Skeletal muscle cell (primary cell): ENCODE results near the gene MRPL40.

ENCODE experiments used
- DNase-seq: peaks from one replicate; pipeline ENCODE4 v3.0.0-alpha.2; 2010; ENCODE audit warnings: low read depth
- H3K4me3 ChIP-seq: 2 replicates; pipeline ENCODE4 v1.5.1; 2011; ENCODE audit warnings: low read depth, mild to moderate bottlenecking, control low read depth, low read length, moderate library complexity

The MRPL40 gene

DNA sequence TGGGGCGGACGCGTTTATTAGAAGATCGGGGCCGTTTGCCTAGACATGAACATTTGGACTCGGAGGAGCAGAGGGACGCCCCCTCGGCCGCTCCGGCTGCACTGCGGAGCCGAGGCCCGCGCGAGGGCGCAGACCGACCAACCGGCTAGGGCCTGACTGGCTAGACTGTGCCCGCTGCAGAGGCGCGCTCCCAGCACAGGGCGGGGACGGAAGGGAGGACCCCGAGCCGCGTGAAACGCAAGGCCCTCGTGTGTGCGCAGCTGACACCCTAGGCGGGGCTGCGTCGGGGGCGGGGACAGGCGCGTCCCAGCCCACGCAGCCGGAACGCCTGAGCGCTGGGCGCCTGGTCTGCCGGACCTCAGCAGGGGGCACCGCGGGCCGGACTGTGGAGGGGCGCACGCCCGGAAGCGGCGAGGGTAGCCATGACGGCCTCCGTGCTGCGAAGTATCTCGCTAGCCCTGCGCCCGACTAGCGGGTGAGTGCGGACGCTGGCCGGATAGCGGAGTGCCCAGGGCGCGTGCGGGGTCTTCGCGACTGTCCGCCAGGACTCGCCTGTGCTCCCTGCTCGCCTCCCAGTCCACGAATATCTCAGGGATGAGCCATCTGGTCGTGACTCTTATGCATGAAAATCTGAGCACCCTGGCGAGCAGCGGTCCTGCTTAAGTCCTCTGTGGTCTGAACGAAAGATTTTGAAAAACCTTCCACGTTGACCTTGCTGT lies at the start of gene MRPL40:
MRPL40 (plus strand) TSS at position 413 of the 719 bp plus-strand sequence; CDS start at position 423, 10 bp downstream.
- peak within 1 kb of the TSS; percentile 89 for H3K4me3 ChIP-seq
- DNase-seq: peak; percentile 88

DNA sequence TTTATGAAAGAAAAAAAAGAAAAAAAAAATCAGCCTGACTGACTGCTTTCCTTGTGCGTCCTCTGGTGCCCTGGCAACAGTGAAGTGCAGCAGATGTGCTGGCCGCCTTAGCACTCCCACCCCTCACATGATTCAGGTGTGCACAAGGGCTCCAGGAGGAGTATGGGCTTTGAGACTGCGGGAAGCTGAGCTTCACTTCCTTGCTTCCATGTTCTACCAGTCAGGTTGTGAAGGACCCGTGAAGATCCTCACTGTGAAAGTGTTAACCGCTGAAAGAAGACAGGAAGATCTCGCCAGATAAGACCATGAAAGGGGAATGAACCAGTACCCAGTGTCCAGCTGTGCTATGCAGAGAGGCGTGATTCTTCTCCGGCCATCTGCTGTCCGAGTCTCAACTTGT lies 49.1 kb upstream of the MRPL40 start:
- no peak overlapping the region for H3K4me3 ChIP-seq
- DNase-seq: no peak

DNA sequence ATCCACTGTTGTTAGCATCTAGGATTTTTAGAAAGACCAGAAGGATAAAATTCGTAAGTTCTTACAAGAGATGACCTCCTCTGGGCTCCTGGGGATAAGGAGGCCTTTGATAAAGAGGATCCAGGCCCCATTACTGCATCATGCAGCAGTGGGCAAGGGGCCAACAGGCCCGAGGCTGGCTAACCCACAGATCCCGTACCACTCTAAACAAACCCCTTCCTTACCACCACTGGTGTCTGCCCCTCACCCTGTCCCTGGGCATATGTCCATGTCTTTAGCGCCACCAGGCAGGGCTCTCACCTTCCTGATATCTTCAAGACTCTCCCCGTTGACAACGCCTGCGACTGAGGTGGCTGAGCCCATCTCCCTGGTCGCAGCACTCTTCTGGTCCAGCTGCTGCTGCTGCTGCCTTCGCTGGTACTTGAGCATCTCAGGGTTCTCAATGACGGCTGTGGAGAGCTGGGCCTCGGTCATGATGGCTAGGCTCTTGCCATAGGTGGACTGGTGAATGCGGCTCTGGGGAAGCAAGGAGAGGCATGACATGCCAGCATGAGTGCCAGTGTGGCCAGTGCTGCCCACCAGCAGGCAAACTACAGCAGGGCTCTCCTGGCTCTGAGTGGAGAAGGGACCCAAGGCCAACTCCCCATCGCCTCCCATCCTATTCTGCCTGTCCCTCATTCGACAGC lies 47.0 kb upstream of the MRPL40 start:
- DNase-seq: no peak
- no peak overlapping the region for H3K4me3 ChIP-seq

DNA sequence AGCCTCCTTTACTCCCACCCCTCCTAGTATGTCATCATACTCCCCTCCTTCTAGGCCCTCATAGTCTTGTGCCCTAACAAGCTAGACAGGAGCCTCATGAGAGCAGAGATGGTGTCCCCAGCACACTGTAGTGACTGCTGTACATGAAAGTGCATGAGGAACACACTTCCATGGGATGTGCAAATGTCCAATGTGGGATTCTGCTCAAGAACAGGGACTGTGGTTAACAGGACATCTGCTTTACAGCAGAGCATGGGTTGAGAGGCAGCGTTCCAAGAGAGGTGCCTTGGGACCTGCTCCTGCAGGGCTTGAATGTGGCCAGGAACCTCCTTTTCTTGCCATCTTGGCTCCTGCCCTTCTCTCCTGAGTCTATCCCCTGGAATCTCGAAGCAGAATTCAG lies 46.1 kb upstream of the MRPL40 start:
- no peak overlapping the region for H3K4me3 ChIP-seq
- DNase-seq: no peak

DNA sequence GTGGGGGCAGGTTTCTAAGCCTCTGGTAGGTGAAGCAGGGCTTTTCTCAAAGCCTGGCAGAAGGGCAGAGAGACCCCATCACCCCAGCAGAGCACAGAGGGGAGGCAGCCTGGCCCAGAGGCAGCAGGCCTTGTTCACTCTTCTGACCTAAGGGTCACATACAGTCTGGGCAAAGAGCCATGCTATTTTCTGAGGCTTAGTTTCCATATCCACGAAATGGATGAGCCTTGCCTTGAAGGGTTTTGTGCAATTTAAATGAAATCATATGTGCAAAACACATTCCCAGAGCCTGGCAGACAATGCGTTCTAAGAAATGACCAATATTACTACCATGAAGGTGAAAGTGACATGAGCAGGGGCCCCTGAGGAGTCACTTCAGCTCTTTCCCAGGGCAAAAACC lies 45.3 kb upstream of the MRPL40 start:
- H3K4me3 ChIP-seq: no peak overlapping the region
- no peak for DNase-seq

DNA sequence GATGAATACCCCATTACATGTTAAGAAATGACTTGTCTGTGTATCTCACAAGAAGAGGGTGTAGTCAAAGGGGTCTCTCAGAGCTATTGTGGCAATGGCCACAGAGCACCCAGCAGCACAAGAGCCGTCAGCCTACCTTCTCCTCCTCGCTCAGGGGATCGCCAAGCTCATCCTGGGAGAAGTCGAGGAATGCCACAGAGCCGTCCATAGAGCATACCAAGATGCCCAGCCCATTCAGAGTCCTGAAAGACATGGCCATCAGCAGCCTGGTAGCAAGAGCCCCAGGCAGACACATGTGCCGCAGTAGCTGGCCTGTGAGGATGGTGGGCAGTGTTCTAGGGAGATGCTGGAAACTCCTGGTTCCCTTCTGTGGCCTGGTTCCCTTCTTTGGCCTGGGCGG lies 44.8 kb upstream of the MRPL40 start:
- no peak for DNase-seq
- no peak overlapping the region for H3K4me3 ChIP-seq

DNA sequence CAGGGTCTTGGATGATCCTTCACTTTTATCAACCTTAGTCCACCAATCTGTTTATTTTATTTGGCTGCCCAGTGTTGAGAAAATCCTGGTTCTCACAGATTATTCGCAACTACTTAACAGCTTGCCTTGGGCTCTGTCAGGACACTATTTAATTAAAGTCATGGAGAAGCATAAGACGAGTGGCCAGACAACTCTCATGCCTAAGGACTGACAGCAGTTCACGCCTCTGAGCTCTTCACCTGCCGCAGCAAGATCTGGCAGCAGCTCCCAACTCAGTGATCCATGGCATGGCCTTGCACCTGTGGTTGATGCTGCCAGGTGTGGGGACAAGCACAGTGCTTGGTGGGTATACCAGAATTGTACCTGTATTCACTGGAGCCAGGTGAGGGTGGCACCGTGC lies 38.6 kb upstream of the MRPL40 start:
- DNase-seq: no peak
- H3K4me3 ChIP-seq: no peak overlapping the region

DNA sequence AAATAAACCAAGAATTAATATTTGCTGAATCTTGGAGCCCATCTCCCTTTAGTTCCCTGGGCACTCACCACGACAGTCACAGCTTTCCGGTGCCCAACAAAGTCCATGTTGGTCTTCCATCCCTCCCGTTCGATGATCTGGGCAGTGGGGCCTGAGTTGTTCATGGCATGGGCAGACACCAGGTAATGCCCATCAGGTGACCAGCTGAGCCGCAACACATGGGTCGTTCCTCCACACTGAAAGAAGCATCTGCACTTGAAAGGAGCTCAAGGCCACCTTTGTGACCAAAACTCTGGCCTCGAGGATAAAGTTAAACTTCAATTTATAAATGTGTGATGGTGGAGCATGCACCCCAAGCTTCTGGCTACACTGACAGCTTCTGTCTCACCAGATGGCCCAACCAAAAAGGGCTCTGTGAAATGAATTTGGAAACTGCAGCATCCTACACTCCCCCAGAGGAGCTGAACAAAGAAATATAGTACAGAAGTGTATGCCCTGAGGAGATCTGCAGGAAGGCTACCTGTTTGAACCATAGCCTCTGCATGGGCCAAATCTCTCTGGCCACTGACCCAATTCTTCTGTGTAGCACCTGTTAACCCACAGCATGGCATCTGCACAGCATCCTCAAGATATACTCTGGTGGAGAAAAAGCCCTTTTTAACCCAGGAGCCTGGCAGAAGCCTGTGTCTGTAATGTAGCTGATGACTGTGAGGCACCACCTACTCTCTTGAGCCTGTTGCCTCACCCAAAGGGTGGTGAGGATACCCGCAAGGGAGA lies 37.9 kb upstream of the MRPL40 start:
- no peak for DNase-seq
- no peak overlapping the region for H3K4me3 ChIP-seq

DNA sequence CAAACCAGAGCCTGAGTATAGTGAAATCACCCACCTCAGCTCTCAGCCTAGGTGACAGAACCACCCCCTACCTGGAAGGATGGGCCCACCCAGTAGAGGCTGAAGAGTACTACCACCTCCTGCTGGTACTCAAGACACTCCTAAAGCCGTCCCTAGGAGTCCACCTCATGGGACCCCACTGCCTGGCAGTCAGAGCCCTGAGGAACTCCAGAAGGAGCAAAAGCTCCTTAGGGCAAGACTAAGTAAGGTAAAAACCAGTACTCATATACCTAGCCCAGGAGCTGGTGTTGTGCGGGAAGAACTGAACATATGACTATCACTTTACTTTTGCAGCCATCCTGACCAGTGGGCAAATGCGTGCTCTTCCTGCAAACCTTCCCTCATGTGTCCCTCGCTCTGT lies 37.1 kb upstream of the MRPL40 start:
- H3K4me3 ChIP-seq: no peak overlapping the region
- DNase-seq: no peak

DNA sequence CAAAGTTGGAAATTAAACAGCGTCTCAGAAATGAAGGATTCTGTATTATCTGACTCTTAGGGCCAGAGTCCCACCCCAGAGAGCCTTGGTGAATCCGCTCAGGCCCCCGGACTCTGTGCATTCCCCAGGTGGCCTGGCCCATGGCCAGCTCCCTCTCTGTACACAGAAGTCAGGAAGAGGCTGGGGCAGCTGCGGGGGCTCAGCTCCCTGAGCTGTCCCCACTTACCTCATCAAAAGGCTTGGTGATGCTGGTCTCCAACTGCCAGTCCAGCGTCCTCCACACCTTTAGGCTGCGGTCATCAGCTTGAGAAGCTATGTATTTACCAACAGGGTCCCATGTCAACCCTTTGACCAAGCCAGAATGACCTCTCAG lies 35.8 kb upstream of the MRPL40 start:
- DNase-seq: no peak
- H3K4me3 ChIP-seq: no peak overlapping the region

DNA sequence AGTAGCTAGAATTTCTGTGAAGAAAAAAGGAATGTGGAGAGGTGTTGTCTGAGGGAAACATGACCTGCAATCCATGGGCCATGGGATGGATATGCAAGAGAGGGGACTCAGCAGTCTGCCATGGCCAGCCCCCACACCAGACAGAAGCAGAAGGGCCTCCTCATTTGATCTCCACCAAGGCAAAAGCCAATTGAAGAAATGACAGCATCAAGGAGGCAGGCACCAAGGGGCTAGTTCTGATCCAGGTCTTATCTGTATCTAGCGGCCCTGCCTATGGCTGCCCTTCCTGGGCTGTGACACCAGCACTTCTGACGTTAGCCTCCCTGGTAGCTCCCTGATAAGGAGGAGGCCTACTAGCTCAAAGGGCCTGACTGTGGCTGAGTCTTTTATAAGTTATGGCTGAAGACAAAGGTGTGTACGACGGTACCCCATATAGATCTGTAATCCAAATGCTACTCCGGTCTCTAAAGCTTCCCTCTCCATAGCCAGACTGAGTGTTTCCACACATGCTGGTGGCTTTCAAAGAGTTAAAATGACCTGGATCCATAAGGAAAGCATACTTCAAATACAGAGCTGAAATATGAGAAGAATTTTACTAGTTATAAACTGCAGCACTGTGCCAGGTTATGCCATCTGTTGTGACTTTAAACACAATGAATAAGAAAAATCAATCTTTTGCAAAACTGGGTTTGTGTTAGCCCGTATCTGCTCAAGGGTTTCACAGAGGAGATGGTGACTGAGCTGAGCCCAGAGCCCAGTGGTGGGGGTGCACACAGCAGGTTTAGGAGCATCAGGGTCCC lies 35.2 kb upstream of the MRPL40 start:
- no peak for DNase-seq

DNA sequence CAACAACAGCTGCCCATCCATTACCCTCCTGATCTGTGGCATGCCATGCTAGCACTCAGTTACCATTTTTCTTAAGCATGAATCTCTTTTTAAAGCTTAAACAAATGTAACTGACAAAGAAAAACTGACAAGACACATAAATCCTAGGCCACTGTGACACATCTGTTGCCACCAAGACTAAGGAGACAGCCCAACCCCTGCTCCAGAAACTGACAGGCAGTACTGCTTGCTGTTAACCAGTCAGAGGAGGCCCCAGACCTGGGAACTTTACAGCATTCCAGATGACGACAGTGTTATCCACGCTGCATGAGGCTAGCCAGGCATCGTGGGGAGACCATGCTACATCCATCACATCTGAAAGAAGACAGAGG lies 34.6 kb upstream of the MRPL40 start:
- no peak overlapping the region for H3K4me3 ChIP-seq
- no peak for DNase-seq

More for the DNA sequence above, 35.2 kb upstream of the MRPL40 start:
- H3K4me3 ChIP-seq: no peak overlapping the region

DNA sequence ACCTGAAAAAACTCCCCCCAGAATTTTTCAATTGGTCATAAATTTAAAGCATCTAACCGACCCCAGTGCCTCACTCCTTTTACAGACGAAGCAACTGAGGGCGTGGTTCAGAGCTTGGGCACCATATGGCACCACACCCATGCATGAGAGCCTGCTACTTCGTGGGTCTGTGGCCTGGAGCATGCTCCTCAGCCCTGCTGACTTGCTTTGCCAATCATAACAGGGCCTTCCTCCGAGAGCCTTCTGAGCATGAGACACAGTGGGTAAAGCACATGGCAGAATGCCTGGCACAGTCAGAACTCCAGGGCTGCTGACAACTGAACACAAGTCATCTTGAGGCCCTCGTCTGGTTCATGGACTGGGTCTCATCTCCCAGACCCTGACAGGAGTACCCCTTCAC lies 34.1 kb upstream of the MRPL40 start:
- DNase-seq: no peak
- no peak overlapping the region for H3K4me3 ChIP-seq

DNA sequence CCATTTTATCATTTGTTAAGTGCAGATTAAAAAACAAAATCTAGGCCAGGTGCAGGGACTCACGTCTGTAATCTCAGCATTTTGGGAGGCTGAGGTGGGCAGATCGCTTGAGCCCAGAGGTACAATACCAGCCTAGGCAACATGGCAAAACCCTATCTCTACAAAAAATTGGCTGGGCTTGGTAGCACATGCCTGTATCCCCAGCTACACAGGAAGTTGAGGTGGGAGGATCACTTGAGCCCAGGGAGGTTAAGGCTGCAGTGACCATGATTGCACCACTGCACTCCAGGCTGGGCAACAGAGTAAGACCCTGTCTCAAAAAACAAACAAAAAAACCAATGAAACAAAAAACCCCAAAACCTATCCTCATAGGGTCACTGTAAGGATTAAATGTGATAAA lies 33.7 kb upstream of the MRPL40 start:
- no peak for DNase-seq
- no peak overlapping the region for H3K4me3 ChIP-seq

DNA sequence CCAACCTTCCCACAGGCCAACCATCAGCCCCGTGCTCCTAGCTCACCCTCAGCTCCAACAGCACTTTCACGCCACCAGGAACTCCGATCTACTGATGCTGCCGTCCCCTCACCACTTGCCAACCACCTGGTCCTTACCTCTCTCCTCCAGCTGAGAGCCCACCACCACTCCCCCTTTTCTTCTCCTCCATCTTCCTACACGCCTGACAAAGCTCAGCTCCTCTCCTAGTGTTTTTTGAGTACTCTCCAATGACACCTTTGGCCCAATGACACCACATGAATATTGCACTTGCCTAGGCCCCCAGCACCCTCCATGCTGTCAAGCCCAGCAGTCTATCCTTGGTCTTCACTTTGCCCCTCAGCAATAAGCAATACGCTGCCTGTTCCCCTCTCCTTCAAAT lies 31.5 kb upstream of the MRPL40 start:
- no peak for DNase-seq
- no peak overlapping the region for H3K4me3 ChIP-seq

DNA sequence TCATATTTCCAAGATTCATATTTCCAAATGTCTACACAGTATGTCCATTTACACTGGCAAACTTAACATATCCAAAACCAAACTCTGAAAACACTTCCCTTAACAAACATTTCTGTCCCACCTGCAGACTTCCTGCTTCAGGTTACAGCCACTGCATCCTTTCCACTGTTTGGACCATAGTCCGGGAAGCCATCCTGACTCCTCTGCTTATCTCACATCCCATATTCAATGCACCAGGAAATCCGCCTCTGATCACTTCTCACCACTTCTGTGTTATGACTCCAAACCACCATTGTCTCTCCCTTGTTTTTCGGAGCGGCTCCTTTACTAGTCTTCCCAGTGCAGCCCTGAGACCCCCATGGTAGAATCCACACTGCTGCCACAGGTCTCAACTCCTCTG lies 30.9 kb upstream of the MRPL40 start:
- H3K4me3 ChIP-seq: no peak overlapping the region
- DNase-seq: no peak

DNA sequence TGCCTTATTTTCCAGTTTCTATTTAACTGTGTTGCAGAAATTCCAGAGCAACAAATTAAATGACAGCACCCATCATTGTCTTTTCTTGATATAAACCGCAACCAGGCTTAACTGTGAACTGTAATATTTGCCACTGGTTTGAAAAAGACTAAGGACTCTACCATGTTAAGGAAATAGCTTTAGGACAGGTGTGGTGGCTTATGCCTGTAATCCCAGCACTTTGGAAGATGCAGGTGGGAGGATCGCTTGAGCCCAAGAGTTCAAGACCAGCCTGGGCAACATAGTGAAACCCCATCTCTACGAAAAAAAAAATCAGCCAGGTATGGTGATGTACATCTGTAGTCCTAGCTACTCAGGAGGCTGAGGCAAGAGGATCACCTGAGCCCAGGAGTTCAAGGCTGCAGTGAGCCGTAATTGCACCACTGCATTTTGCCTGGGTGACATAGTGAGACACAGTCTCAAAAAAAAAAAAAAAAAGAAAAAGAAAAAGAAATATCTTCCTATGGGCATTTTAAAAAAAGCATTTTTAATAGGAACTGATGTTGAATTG lies 29.6 kb upstream of the MRPL40 start:
- no peak for DNase-seq
- H3K4me3 ChIP-seq: no peak overlapping the region

DNA sequence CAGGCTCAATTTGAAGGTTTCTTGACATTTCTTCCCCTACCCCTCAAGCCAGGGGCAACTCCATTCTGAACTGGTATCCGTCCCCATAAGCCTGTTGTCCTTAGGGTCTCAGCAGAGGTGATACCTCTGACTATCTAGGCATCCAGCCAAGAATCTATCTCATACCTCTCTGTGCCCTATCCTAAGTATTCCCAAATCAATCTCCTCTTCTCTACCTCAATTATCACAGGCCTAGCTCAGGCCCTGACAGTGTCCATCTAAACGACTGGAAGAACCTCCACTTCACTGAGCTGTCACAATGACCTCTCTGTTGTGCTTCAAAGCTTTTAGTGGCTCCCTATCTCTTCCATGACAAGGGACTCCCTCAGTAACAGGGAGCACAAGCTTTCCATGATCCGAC lies 27.7 kb upstream of the MRPL40 start:
- DNase-seq: no peak
- no peak overlapping the region for H3K4me3 ChIP-seq

DNA sequence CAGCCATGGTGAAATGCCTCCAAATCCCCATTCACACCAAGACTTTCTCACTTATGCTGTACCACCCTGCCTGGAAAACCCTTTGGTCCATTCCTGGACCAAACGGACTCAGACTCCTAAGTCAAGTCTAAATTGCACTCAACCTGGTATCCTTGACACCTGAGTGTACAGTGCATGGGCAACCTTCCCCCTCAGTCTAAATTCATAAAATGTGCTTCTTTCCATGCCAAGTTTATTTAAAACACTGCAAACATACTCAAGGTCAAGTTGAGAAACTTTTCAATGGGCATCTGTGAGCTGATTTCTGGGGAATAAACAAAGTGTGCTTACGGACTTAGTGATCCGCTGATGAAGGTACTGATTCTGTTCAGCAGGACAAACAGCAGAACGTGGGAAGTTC lies 27.2 kb upstream of the MRPL40 start:
- no peak for DNase-seq
- no peak overlapping the region for H3K4me3 ChIP-seq

DNA sequence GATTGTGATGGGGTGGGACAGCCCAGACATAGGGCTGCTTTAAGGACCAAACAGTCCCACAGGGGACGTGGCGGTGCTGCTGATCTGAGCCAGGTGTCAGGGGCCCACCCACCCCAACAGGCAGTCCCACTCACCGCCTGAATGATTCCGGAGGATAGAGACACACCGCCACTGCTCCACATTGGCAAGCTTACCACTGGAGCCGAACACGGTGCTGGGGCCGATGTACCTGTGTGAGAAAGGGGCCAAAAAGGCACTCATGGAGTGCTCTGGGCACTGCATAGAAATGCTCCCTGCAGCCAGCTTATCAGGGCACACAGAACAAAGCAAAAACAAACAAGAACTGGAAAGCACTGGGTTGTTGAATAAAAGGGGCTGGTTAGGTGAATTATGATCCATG lies 26.7 kb upstream of the MRPL40 start:
- H3K4me3 ChIP-seq: no peak overlapping the region

More for the DNA sequence above, 26.7 kb upstream of the MRPL40 start:
- DNase-seq: no peak
